NCI-H1092 (cell line): Measurements from ENCODE around the gene PAX6.

Source experiments
- DNase-seq: peaks from one replicate; lab custom pipeline; 2025; lab: John Stamatoyannopoulos, UW

PAX6 gene

DNA sequence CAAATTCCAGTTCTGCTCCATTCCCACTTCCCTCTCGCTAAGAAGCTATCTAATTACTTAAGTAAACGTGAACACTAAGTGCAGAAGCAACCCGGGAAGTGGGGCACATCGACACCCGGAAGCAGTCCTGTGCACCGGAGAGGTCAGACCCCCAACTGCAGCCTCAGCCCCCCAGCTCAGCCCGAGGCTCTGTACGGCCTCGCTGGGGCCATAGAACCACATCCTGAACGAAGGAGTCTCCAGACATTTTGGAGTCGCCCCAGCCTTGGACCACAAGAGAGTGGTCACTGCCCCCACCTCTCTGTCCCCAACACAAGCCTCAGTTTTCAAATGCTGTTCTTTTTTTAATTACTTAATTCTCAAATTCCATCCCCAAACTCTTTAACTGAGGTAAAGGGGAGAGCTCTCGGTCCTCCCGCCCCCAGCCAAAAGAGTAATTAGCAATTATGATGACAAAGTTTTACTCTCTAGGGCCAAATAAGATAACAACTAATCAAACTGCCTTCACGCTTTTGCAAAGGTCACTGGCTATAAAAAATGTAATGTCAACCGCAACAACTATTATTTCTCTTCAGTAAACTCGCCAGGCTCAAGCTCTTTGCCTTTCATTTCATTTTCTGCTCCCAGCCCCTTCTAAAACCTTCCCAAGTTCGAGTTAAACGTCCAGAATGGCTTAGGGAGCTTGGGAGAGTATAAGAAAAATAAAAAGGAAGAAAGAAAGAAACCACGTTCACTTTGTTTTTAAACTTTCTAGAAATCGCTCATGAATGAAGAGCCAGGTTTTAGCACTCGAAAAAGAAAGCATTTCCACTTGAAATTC is 2.2 kb downstream of the PAX6 start:
- no peak for DNase-seq

DNA sequence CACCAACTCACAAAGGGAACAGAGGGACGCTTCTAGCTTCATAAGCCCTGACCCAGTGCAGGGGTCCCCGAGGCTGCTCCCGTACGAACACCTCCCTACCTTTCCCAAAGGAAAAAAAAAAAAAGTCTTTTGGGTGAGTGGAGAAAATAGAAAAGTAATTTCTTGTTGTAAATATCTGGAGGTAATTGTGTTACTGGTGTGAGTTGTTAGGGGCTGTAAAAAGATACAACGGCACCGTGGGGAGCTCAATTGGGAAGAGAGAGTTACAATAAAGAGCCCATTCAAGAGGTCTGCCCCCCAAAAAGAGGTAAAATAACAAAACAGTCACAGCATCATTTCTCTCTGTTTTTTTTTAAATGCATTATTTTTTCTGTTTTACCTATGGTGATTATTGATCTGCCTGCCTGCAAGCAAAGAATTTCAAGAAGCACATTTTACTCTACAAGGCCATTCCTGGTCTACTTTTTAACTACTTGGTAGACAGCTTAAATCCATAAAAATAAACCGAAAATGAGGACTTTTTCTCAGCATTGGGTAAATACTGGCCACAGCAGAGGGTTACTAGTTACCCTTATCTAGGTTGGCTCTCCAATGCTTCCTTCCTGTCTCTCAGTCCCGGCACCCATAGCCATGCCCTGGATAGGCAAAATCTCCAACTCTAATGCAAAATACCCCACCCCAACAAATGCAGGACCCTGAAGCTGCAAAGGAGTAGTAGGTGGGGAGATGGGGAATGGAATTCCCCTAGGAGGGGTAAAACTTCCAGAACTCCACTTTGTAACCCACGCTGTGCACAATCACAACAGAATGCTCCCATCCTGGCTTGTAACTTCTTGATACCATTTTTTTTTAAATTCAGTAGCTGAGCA is 3.1 kb downstream of the PAX6 start:
- DNase-seq = no peak

DNA sequence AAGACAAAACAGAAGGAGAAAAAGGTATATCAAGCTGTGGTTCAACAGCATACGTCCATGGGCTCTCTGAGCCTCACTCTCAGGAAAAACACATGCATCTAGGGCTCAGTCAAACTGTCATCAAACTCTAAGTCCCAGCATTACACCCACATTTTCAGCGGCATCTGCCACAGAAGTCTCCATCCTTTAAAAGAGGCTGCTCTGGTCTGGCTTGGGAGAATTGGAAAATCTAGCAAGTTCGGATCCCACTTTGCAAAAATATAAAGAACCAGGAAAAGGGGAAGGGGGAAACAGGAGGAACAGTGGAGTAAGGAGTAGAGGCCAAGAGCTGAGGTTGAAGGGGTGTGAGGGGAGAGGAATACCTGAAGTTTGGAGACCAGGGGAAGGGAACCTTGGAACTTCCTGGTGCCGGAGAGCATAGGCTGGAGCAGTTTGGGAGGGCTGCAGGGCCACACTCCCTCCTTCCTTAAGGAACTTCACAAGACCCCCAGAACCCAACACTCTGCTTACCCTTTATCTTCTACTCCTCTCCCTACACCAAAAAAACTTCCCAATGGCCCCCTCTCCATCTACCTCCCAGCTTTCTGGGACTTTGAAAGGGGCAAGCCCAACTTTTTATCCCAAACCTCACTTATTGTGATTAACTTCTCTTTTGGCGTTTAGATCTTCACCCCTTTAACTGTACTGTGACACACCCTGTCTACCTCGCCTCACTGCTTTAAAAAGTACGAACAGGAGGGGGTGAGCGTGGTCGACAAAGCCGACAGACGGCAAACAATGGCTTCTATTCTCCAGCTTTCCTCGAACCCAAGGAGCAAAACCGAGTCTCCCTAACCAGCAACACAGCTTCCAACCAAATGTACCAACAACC is 4.0 kb downstream of the PAX6 start:
- no peak for DNase-seq

DNA sequence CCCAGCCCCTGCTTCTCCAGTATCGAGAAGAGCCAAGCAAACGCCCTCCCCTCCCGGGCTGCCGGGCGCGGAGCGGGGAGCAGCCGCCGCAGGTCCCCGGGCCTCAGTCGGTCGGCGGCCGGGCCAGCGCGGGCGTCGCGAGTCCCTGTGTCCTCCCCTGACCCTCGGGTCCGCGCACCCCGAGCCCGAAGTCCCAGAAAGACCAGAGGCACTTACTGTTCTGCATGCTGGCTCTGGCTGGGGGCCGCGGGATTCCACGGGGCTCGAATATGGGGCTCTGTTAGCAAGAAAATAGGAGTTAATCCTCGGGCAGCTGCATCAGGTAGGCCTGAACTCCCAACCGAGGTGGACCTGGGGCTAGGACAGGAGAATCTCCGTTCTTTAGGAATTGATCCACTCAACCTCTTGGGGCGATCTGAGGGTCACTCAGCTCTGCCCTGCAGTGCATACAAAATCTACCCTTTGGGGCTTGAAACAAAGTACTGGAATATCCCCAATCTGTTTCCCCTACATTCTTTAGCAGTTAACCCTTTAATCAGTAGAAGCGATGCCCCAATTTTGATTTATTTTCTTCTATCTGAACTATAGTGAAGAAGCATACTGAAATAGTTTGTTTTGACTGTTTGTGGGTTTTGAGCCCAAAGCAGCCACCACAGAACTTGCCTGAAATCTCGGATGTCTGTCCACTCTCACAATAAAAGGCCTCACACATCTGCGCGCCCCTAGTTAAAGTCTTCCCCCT is 4.8 kb downstream of the PAX6 start:
- DNase-seq = no peak

GRCh38 chr11:31805629-31806185 is 5.4 kb downstream of the PAX6 start:
- DNase-seq = no peak

GRCh38 chr11:31805037-31805628 is 6.0 kb downstream of the PAX6 start:
- no peak for DNase-seq

DNA sequence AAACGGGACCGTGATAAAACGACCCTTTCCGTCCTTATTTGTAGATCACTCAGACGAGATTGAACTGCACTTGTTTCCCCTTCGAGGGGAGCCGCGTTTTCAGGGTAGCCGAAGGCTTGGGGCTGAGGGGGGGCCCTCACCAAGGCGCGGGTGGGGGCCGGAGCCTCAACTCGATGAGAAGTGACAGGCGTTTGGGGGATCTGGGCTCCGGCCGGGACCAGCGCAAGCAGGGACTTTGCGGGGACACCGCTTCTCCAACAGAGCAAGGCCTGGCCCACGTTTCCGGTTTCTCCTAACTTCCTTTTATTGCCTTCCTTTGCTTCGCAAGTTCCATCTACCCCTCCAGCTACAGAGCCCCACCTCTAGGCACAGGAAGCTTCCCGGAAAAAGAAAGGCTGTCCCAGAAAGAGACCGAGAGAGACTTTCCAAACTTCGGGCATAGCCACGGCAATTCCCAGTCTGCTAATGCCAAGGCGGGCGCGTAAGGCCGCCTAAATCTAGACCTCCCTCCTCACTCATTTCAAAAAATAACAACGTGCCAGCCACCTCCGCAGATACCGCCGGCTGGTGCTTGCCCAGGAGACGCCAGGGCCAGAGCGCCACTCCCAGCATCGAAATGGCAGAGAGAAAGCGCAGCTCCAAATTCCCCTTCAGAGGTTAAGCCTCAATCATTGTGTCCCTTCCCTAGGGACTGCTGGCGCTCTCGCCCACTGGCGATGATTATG is 6.6 kb downstream of the PAX6 start:
- DNase-seq = no peak

DNA sequence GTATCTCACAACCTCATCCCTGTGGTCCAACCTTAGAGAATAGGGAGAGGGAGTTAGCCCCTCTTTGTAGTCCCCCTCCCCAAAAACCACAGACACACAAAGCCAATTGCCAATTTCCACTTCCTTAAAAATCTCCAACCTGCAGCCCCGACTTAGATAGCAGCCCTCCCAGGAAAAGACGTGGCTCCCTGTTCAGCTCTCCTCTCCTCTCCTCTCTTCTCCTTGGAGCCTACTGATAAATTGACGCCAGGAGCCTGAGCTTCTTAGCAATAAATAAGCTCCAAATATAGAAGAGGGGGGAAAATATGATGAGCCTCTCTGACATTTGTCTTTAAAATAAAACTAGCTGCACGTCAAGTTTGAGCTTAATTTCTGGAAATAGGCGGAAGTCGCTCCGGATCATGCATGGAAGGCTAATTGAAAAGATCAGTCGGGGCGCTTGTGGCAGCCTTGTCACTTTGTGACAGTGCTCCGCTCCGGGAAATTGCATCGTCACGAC is 7.3 kb downstream of the PAX6 start:
- no peak for DNase-seq

DNA sequence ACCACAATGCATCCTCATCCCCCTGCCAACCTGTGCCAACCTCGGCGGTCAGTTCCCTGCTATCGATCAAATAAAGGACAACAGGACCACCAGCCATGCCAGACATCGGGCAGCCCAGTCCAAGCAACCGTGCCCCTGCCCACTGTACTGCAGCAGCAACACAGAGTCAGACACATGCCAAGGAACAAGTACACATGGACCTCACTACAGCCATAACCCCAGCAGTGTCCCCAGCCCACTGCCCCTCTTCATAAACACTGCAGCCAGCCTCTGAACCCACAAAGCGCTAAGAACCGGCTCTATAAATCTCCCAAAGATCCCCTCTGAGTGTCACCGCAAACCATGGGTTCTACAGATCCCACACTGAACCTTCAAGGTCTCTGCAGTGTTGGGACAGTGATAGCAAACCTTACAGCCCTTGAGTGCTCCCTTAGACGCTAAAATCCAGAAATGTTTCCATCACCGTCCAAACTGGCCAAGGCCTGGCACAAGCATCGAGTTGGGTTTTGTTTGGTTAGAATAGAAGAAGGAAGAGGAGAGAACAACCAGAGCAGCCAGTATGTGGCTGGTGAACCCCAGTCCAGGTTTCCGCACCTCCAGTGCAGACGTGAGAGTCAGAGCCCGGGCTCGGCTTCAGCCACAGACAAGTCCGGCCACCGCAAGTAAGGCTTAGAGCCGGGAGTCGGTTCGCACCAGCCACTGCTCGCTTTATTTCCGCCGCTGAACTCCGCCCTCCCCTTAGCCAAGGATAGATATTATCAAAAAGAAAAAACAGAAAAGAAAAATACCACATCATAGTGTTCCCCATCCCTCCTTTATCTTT is 7.9 kb downstream of the PAX6 start:
- DNase-seq = no peak

DNA sequence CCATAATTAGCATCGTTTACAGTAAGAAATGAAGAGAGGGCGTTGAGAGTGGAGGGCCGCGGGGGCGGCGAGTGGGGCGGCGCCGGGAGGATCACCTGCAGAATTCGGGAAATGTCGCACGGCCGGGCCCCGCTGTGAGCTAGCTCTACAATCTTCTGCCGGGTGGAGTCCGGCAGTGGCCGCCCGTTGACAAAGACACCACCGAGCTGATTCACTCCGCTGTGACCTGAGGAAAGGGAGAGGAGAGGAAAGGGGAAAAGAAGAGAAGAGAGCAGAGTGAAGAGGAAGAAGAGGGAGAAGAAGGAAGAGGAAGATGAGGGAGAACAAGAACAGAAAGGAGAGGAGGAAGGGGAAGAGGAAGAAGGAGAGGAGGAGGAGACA is 8.5 kb downstream of the PAX6 start:
- no peak for DNase-seq

- no peak for DNase-seq
Observed at GRCh38 chr11:31802000-31802551, 9.0 kb downstream of the PAX6 start.

- no peak for DNase-seq
Observed at GRCh38 chr11:31801298-31801702, 9.8 kb downstream of the PAX6 start.

- DNase-seq = no peak
Observed at GRCh38 chr11:31800398-31801265, 10.5 kb downstream of the PAX6 start.

DNA sequence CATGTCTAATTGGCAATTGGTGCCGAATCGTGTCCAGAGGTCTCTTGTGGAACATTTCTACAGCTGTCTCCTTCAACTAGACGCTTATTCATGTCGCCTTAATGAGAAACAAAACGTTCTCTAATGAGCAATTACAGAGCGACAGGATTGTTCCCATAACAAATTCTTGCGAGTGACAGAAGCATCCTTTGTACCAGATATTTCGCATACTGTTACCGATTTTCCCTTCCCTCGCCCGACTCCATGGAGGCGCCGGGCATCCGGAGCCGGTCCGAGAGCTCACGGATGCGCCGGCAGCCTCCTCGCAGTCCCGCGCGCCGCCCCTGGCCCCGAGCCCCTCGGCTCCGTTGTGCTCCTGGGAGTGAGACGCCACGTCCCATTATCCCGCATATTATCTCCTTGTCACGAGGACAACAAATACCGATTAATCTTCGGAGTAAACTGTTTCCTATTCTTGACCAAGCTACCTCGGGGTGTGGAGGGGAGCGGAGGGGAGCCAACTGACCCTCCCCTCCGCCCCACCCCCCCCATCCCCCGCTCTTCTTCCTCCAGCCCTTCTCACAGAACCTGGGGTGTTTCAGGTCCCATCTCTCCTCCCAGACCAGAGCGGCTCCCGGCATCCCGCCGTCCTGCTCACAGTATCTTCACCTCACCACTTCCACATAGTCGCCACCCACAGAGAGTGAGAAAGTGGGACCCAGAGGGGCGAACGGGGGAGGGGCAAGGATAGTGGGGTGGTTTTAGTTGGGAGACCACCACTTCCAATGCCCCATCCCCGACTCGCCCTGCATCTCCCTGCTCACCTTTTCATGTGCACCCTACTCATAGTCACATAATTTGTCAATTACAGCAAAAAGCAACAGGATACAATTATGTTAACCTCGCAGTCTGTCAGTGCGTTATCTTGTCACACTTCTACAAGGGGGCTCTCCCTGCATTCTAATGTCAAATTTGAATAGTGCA is 11.4 kb downstream of the PAX6 start:
- no peak for DNase-seq

GRCh38 chr11:31798554-31799434 is 12.3 kb downstream of the PAX6 start:
- no peak for DNase-seq
